Ramos (cell line): ENCODE data around the gene PTPN7.

Experiments used
- in situ Hi-C: fragments of 300-500 bp; cut with MboI; formaldehyde crosslinking; loops from one replicate; pipeline ENCODE4 v1.14.3; 2022; ENCODE audit warnings: low sequenced_read_pairs; ENCODE audit not compliant: unreplicated experiment

The PTPN7 gene

DNA sequence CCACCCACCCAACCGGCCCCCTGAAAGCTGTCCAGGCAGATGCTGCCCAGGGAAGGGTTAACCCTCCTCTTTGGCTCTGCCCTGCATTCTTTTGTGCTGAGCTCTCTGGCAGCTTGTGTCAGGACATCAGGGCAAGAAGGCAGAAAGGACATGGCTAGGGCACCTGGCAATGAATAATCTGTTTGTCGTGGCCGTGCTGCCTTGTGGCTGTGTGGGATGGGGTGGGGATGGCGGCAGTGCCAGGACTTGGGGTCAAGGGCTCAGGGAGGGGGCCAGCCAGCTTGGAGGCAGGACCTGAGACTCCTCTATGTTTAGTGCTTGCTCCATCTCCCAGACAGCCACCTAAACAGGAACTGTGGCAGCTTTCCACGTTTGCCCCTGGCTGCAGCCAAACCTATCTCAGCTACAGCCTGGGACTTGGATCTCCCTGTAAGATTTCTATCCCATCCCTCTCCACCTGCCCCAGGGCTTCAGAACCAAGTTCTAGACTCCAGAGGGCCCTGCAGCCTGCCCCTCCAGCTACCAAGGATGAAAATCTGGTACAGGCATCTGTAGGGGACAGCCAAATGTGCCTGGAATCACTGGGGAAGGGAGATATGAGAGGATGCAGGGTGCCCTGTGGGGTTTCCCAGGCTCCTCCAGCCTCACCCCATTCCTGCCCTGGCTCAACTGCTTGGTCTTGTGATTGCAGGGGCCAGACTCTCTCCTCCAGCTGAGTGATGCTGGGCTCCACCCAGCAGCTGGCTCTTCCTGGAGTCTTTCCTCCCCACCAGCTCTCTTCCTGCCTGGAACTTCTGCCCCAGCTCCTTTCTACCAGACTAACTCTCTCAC is 47.3 kb downstream of the PTPN7 start:
- in situ Hi-C loops, result loop anchor here (25.0 kb wide), 1 partner anchor 101 kb away; the partner anchor contains the start of gene ELF3

- in situ Hi-C loops, result loop anchor here (25.0 kb wide), 1 partner anchor 99 kb away; the partner anchor contains the start of gene ELF3
Measured at GRCh38 chr1:202111589-202111988, 48.8 kb downstream of the PTPN7 start.

DNA sequence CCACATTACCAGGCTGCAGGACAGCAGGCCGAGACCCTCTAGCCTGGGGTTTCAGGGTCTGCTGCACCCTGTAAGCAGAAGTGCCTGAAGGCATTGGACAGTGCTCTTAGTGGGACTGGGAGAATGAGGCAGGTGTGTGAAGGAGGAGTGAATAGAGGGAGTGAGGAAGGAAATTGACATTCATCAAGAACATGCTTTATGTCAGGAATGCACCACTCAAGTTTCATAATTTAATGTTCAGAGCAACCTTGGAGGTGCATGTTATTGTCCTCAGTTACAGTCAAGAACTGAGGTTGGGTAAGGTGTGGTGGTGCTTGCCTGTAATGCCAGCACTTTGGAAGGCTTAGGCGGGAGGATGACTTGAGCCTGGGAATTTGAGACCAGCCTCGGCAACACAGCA is 49.4 kb downstream of the PTPN7 start:
- in situ Hi-C loops, result loop anchor here (25.0 kb wide), 1 partner anchor 99 kb away; the partner anchor contains the start of gene ELF3

DNA sequence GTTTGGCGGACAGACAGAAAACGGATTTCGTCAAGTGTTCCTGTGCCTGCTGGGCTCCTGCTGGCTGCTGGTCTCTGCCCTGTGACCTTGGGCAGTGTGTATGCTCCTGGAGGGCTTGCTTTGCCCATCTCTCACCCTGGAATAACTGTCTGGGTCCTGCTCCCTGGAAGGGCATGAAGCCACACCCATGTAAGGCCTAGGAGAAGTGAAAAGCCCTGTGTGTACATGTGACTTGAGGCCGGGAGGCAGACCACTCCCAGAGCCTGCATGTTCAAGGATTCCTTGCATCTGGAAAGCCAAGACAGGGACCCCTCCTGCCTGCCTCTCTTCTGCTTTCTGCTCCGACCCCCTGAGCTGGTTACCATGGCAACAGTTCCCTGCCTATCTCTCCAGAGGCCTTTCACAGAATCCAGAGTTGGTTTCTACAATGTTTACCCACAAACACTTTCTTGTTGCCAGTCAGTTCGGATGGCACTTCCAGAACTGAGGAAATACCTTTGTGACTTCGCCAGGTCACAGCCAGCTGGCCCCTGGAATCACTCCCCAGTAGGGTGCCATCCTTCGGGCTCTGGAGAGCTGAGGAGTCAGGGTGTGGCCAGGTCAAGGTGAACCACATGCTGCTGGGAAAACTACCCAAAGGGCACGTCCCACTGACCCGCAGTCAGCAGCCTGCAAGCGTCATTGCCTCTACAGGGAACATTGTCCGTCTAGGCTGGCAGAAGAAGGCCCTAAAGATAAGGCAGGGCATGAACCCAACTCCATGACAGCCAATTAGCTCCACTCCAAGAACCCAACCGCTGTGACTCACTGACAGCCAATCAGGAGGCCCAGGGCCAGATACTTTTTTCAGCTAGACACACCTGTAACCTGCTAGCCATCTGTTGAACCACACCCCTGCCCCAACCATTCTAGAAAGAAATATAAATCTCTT is 52.3 kb downstream of the PTPN7 start:
- in situ Hi-C loops, result loop anchor here (25.0 kb wide), 1 partner anchor 96 kb away; the partner anchor contains the start of gene ELF3

DNA sequence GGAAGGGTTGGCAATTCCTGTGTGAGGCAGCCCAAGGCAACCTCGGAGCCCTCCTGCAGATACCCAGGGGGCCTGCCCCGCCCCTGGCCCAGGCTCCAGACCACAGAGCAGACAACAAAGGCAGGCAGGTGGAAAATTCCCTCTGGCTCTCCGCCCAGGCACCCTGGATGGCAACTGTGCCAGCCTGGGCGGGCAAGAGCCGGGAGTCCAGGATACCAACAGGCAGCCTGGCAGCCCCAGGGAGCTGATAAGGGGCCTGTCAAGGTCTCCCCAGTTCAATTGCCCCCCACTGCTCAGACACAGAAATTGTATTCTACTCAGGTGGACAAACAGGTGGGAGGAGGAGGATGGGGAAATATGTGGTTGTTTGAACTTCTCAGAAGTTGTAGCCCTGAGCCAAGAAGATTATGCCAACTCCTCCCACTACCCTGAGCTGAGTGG is 53.1 kb downstream of the PTPN7 start:
- in situ Hi-C loops, result loop anchor here (25.0 kb wide), 1 partner anchor 95 kb away; the partner anchor contains the start of gene ELF3

GRCh38 chr1:202106340-202107254 is 53.8 kb downstream of the PTPN7 start:
- in situ Hi-C loops, result loop anchor here (25.0 kb wide), 1 partner anchor 94 kb away; the partner anchor contains the start of gene ELF3

- in situ Hi-C loops, result loop anchor here (25.0 kb wide), 1 partner anchor 93 kb away; the partner anchor contains the start of gene ELF3
Measured at GRCh38 chr1:202105571-202106339, 54.6 kb downstream of the PTPN7 start.

DNA sequence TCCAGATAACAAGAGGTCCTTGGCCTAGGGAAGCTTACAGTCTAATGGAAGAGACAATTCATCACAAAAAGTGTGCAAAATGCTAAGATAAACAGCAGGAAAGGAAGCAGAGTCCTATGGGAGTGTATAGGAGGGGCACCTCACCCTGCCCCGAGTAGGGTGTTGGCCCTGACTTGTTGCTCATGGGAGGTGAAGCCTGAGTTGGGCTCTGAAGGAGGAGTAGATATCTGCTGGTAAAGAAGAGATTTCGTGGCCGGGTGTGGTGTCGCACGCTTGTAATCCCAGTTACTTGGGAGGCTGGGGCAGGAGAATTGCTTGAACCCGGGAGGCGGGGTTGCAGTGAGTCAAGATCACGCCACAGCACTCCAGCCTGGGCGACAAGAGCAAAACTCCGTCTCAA is 56.3 kb downstream of the PTPN7 start:
- in situ Hi-C loops, result loop anchor here (25.0 kb wide), 1 partner anchor 92 kb away; the partner anchor contains the start of gene ELF3

DNA sequence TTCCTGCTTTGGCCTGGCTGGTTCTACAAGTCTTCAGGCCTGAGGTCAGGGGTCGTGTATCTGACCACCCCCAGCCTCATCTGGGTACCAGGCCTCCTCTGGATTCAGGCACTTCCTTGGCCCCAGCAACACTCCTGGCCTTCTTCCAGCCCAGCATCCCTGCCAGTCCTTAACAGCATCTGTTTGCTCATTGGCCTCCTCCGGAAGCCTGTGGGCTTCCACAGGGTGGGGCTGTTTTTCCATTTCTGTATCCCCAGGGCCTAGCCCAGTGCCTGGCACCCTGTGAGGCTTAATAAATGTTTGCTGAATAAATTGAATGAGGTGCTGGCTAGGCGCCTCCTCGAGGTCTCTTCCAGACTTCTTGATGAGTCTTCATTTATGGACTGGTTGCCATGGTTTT is 59.2 kb downstream of the PTPN7 start:
- in situ Hi-C loops, result loop anchor here (25.0 kb wide), 1 partner anchor 89 kb away; the partner anchor contains the start of gene ELF3
